H1 (cell line): ENCODE measurements around the gene RREB1. TPM values are rescaled to one million over a fixed set of nuclear protein-coding genes. Genes with fewer than 3 reads are reported as not detected.

Experiments used
- PHF8 ChIP-seq: fragments of 200-600 bp; sonication (generic); conservative IDR thresholded peaks from 2 replicates; pipeline ENCODE4 v1.7.1; 2012; ENCODE audit warnings: low read depth, mild to moderate bottlenecking, inconsistent platforms, low read length, moderate library complexity
- polyA plus RNA-seq, 7 experiments: library from polyadenylated mRNA; depleted of rRNA in 3 of 7; stranded (reverse) in 5 of 7; unstranded in 2 of 7; fragments of >200 nt in 5 of 7; fragments of 200-250 nt in 2 of 7; gene quantifications; 1 replicate in 5 of 7; 2 replicates in 1 of 7; 4 replicates in 1 of 7; pipeline versions ENCODE4 v1.2.1 to v1.2.3, GENCODE V29; 2011 to 2013; ENCODE audit warnings: missing spikeins in 2 of 7, mixed read lengths in 2 of 7
- total RNA-seq: library from RNA; stranded (reverse); fragmentation: NEBNext Ultra II Directional; extraction: Animal tissue kit (Norgen Biotek cat#: 25700); gene quantifications from 2 replicates; pipeline ENCODE4 v1.2.1, GENCODE V29; 2021
- TF ChIP-seq, protein P1 (sequence below): IDR thresholded peaks from 2 replicates; pipeline ENCODE4 v1.6.1; 2012; ENCODE audit warnings: low read length, inconsistent platforms
- TF ChIP-seq, protein P2 (sequence below): IDR thresholded peaks from 2 replicates; pipeline ENCODE4 v1.6.1; 2012; ENCODE audit warnings: inconsistent platforms
- TF ChIP-seq, protein P3 (sequence below): fragments of 300-600 bp; sonication (generic); IDR thresholded peaks from 2 replicates; pipeline ENCODE4 v1.7.1; 2012; ENCODE audit warnings: low read length, moderate library complexity, mild to moderate bottlenecking, inconsistent platforms; ENCODE audit not compliant: insufficient replicate concordance

Gene RREB1
- total and polyA plus RNA-seq, 2 of the 8 experiments (the other 6 are each of a cell fraction or from before 2014, with no cell fraction given): 3.9 to 34.7 TPM

GRCh38 chr6:7108964-7109836 is 1.4 kb downstream of the RREB1 start (continued):
- TF ChIP-seq PHF8: no peak
- TF ChIP-seq, protein P1, sequence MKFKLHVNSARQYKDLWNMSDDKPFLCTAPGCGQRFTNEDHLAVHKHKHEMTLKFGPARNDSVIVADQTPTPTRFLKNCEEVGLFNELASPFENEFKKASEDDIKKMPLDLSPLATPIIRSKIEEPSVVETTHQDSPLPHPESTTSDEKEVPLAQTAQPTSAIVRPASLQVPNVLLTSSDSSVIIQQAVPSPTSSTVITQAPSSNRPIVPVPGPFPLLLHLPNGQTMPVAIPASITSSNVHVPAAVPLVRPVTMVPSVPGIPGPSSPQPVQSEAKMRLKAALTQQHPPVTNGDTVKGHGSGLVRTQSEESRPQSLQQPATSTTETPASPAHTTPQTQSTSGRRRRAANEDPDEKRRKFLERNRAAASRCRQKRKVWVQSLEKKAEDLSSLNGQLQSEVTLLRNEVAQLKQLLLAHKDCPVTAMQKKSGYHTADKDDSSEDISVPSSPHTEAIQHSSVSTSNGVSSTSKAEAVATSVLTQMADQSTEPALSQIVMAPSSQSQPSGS: no peak
- TF ChIP-seq, protein P2, sequence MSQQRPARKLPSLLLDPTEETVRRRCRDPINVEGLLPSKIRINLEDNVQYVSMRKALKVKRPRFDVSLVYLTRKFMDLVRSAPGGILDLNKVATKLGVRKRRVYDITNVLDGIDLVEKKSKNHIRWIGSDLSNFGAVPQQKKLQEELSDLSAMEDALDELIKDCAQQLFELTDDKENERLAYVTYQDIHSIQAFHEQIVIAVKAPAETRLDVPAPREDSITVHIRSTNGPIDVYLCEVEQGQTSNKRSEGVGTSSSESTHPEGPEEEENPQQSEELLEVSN: no peak
- TF ChIP-seq, protein P3, sequence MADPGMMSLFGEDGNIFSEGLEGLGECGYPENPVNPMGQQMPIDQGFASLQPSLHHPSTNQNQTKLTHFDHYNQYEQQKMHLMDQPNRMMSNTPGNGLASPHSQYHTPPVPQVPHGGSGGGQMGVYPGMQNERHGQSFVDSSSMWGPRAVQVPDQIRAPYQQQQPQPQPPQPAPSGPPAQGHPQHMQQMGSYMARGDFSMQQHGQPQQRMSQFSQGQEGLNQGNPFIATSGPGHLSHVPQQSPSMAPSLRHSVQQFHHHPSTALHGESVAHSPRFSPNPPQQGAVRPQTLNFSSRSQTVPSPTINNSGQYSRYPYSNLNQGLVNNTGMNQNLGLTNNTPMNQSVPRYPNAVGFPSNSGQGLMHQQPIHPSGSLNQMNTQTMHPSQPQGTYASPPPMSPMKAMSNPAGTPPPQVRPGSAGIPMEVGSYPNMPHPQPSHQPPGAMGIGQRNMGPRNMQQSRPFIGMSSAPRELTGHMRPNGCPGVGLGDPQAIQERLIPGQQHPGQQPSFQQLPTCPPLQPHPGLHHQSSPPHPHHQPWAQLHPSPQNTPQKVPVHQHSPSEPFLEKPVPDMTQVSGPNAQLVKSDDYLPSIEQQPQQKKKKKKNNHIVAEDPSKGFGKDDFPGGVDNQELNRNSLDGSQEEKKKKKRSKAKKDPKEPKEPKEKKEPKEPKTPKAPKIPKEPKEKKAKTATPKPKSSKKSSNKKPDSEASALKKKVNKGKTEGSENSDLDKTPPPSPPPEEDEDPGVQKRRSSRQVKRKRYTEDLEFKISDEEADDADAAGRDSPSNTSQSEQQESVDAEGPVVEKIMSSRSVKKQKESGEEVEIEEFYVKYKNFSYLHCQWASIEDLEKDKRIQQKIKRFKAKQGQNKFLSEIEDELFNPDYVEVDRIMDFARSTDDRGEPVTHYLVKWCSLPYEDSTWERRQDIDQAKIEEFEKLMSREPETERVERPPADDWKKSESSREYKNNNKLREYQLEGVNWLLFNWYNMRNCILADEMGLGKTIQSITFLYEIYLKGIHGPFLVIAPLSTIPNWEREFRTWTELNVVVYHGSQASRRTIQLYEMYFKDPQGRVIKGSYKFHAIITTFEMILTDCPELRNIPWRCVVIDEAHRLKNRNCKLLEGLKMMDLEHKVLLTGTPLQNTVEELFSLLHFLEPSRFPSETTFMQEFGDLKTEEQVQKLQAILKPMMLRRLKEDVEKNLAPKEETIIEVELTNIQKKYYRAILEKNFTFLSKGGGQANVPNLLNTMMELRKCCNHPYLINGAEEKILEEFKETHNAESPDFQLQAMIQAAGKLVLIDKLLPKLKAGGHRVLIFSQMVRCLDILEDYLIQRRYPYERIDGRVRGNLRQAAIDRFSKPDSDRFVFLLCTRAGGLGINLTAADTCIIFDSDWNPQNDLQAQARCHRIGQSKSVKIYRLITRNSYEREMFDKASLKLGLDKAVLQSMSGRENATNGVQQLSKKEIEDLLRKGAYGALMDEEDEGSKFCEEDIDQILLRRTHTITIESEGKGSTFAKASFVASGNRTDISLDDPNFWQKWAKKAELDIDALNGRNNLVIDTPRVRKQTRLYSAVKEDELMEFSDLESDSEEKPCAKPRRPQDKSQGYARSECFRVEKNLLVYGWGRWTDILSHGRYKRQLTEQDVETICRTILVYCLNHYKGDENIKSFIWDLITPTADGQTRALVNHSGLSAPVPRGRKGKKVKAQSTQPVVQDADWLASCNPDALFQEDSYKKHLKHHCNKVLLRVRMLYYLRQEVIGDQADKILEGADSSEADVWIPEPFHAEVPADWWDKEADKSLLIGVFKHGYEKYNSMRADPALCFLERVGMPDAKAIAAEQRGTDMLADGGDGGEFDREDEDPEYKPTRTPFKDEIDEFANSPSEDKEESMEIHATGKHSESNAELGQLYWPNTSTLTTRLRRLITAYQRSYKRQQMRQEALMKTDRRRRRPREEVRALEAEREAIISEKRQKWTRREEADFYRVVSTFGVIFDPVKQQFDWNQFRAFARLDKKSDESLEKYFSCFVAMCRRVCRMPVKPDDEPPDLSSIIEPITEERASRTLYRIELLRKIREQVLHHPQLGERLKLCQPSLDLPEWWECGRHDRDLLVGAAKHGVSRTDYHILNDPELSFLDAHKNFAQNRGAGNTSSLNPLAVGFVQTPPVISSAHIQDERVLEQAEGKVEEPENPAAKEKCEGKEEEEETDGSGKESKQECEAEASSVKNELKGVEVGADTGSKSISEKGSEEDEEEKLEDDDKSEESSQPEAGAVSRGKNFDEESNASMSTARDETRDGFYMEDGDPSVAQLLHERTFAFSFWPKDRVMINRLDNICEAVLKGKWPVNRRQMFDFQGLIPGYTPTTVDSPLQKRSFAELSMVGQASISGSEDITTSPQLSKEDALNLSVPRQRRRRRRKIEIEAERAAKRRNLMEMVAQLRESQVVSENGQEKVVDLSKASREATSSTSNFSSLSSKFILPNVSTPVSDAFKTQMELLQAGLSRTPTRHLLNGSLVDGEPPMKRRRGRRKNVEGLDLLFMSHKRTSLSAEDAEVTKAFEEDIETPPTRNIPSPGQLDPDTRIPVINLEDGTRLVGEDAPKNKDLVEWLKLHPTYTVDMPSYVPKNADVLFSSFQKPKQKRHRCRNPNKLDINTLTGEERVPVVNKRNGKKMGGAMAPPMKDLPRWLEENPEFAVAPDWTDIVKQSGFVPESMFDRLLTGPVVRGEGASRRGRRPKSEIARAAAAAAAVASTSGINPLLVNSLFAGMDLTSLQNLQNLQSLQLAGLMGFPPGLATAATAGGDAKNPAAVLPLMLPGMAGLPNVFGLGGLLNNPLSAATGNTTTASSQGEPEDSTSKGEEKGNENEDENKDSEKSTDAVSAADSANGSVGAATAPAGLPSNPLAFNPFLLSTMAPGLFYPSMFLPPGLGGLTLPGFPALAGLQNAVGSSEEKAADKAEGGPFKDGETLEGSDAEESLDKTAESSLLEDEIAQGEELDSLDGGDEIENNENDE: no peak
